T-helper 1 cell (primary cell): Measurements from ENCODE around the gene GGT5.
A peak's percentile ranks its signal among the peaks of the same experiment; 100 is the strongest.
"Not testable (repeated sequence)": the region's sequence is repeated elsewhere in the genome, so short reads cannot be mapped to it uniquely, and the experiment has no call there.

Source experiments
- DNase-seq, 5 donors: peaks; one replicate each; pipeline ENCODE4 v3.0.0-alpha.2; 2012 to 2020

GGT5 gene

GRCh38 chr22:24230911-24231656, 13.8 kb downstream of the GGT5 start:
- peak; percentile 26 to 55 (median 38) for DNase-seq

GRCh38 chr22:24225951-24226350, 18.9 kb downstream of the GGT5 start:
- DNase-seq: no peak

GRCh38 chr22:24225044-24225601, 19.8 kb downstream of the GGT5 start:
- no peak for DNase-seq

GRCh38 chr22:24224468-24224867, 20.4 kb downstream of the GGT5 start:
- DNase-seq: no peak

- no peak for DNase-seq
Observed at GRCh38 chr22:24219750-24220149, 25.1 kb downstream of the GGT5 start.

- DNase-seq: no peak
Observed at GRCh38 chr22:24217384-24217783, 27.5 kb downstream of the GGT5 start.

- no peak for DNase-seq
Observed at GRCh38 chr22:24216541-24217209, 28.2 kb downstream of the GGT5 start.

- DNase-seq: no peak
Observed at GRCh38 chr22:24214467-24215285, 30.2 kb downstream of the GGT5 start.

- not testable (repeated sequence) for DNase-seq
Observed at GRCh38 chr22:24213111-24213510, 31.8 kb downstream of the GGT5 start.

GRCh38 chr22:24211716-24212115, 33.2 kb downstream of the GGT5 start:
- not testable (repeated sequence) for DNase-seq

- DNase-seq: not testable (repeated sequence)
Observed at GRCh38 chr22:24210409-24210808, 34.5 kb downstream of the GGT5 start.

GRCh38 chr22:24209687-24210086, 35.2 kb downstream of the GGT5 start:
- DNase-seq: no peak

- DNase-seq: no peak
Observed at GRCh38 chr22:24209016-24209415, 35.9 kb downstream of the GGT5 start.

- DNase-seq: no peak
Observed at GRCh38 chr22:24208012-24208749, 36.7 kb downstream of the GGT5 start.

GRCh38 chr22:24207264-24208011, 37.4 kb downstream of the GGT5 start:
- no peak for DNase-seq

- not testable (repeated sequence) for DNase-seq
Observed at GRCh38 chr22:24206460-24207263, 38.2 kb downstream of the GGT5 start.

GRCh38 chr22:24205438-24206195, 39.3 kb downstream of the GGT5 start:
- DNase-seq: no peak

- not testable (repeated sequence) for DNase-seq
Observed at GRCh38 chr22:24203856-24204255, 41.0 kb downstream of the GGT5 start.

- DNase-seq: no peak
Observed at GRCh38 chr22:24201681-24202614, 42.9 kb downstream of the GGT5 start.
